Testis (tissue), 3 donors: ENCODE measurements around the gene PIK3C2B. TPM values are rescaled to one million over a fixed set of nuclear protein-coding genes. Genes with fewer than 3 reads are reported as not detected.
"Not testable (repeated sequence)": the region's sequence is repeated elsewhere in the genome, so short reads cannot be mapped to it uniquely, and the experiment has no call there.

ENCODE experiments used
- DNase-seq: peaks from one replicate; pipeline ENCODE4 v3.0.0-alpha.2; 2019
- H3K27ac ChIP-seq, 2 donors: fragments of 200-600 bp; sonication (generic); one replicate each; pipeline ENCODE4 v1.5.1; 2019
- H3K27me3 ChIP-seq: fragments of 200-600 bp; sonication (generic); one replicate; pipeline ENCODE4 v1.5.1; 2019
- H3K36me3 ChIP-seq: fragments of 200-600 bp; sonication (generic); one replicate; pipeline ENCODE4 v1.5.1; 2017; ENCODE audit warnings: low read depth; ENCODE audit errors: missing control alignments
- H3K4me1 ChIP-seq: fragments of 200-600 bp; sonication (generic); one replicate; pipeline ENCODE4 v1.5.1; 2019
- H3K4me3 ChIP-seq, 2 donors: fragments of 200-600 bp; sonication (generic); one replicate each; pipeline ENCODE4 v1.5.1; 2017 to 2019
- H3K9me3 ChIP-seq: fragments of 200-600 bp; sonication (generic); one replicate; pipeline ENCODE4 v1.5.1; 2017
- CTCF ChIP-seq, 3 experiments: fragments of 450-650 bp in 2 of 3; fragments of 200-600 bp in 1 of 3; sonication (generic) in 1 of 3; IDR thresholded peaks; one replicate each; pipeline ENCODE4 v1.5.1; 2016 to 2019; ENCODE audit warnings: antibody characterized with exemption in 3 of 3, mild to moderate bottlenecking in 2 of 3, moderate library complexity in 1 of 3
- POLR2A ChIP-seq: fragments of 450-650 bp; IDR thresholded peaks from one replicate; pipeline ENCODE4 v1.6.1; 2017; ENCODE audit warnings: antibody characterized with exemption, mild to moderate bottlenecking, moderate library complexity
- WGBS, 2 donors: methylation state at CpG; one replicate each; pipeline ENCODE4 v1.1.5; 2018; 5-methylcytosine and 5-hydroxymethylcytosine counted together
- intact Hi-C: fragments of 100-400 bp; cut with DNase I; formaldehyde crosslinking; loops from one replicate; pipeline ENCODE4 v1.15.1; 2023; ENCODE audit warnings: low total_unique reads
- polyA plus RNA-seq: library from polyadenylated mRNA; stranded (reverse); fragments of 350-450 nt; fragmentation: Illumina TruSeq; extraction: RNeasy Lipid Tissue Mini Kit (QIAGEN cat#74804); gene quantifications from one replicate; pipeline ENCODE4 v1.2.3, GENCODE V29; 2014; ENCODE audit warnings: low read depth, low replicate concordance; ENCODE audit not compliant: insufficient read depth
- total RNA-seq, 2 donors: library from RNA; depleted of rRNA; stranded (reverse); fragments of >200 nt; gene quantifications; one replicate each; pipeline ENCODE4 v1.2.3, GENCODE V29; 2016

Gene PIK3C2B
- total and polyA plus RNA-seq, 3 donors from 2014 or later: 7.6 to 20.1 (median 12.7) TPM

GRCh38 chr1:204523605-204524215 is 29.1 kb upstream of the PIK3C2B start:
- Histone ChIP-seq H3K9me3 (no peaks in the 10 kb centered on the region), H3K27me3 (no peaks in the 10 kb centered on the region), H3K27ac (no peak overlapping the region), H3K4me1 (no peaks in the 10 kb centered on the region), H3K36me3 (no peaks in the 10 kb centered on the region), H3K4me3 (no peak overlapping the region)
- no peak for TF ChIP-seq POLR2A
- TF ChIP-seq CTCF (IDR thresholded peaks at IDR 0.05): no peak
- DNase-seq: no peak
- intact Hi-C loops: no loop called here
- WGBS, 2 donors: 92 to 95% methylated on average over 9 of the region's 9 CpGs

GRCh38 chr1:204521941-204522521 is 27.4 kb upstream of the PIK3C2B start:
- H3K27me3 ChIP-seq, intact Hi-C loops, H3K27ac ChIP-seq, H3K9me3 ChIP-seq, H3K4me1 ChIP-seq, H3K4me3 ChIP-seq, DNase-seq, H3K36me3 ChIP-seq: not testable (repeated sequence)
- 74 to 84% methylated on average over 5 of the region's 5 CpGs for WGBS, 2 donors

GRCh38 chr1:204520834-204521709 is 26.5 kb upstream of the PIK3C2B start:
- DNase-seq: no peak
- H3K9me3 ChIP-seq: no peaks in the 10 kb centered on the region
- TF ChIP-seq POLR2A (no peak), CTCF (IDR thresholded peaks at IDR 0.05) (no peak)
- no peaks in the 10 kb centered on the region for H3K4me1 ChIP-seq
- H3K27me3 ChIP-seq: no peaks in the 10 kb centered on the region
- intact Hi-C loops: no loop called here
- H3K36me3 ChIP-seq: no peaks in the 10 kb centered on the region
- no peak overlapping the region for H3K27ac ChIP-seq
- no peak overlapping the region for H3K4me3 ChIP-seq
- 62 to 71% methylated on average over 5 of the region's 5 CpGs for WGBS, 2 donors

GRCh38 chr1:204517382-204517781 is 22.8 kb upstream of the PIK3C2B start:
- H3K4me1 ChIP-seq, DNase-seq, H3K36me3 ChIP-seq, intact Hi-C loops, H3K27me3 ChIP-seq, H3K9me3 ChIP-seq: not testable (repeated sequence)
- WGBS, 2 donors: 60 to 79% methylated on average over 19 of the region's 19 CpGs
- Histone ChIP-seq H3K4me3 (peak overlapping the region; percentile 90 to 97), H3K27ac (peak overlapping the region in 1 of 2 donors; percentile 92)

- no peak for TF ChIP-seq POLR2A
- peak in 1 of 3 experiments; percentile 0 for TF ChIP-seq CTCF (IDR thresholded peaks at IDR 0.05)
- 0 to 1% methylated on average over 30 to 43 of the region's 43 CpGs for WGBS, 2 donors
- H3K27ac ChIP-seq: peak within 1 kb of the TSS; percentile 92 to 94
- no peaks in the 10 kb centered on the region for H3K9me3 ChIP-seq
- no peaks in the 10 kb centered on the region for H3K36me3 ChIP-seq
- peak; percentile 95 for DNase-seq
- intact Hi-C loops: no loop called here
- H3K4me3 ChIP-seq: peak within 1 kb of the TSS; percentile 90 to 97
- no peaks in the 10 kb centered on the region for H3K27me3 ChIP-seq
- no peaks in the 10 kb centered on the region for H3K4me1 ChIP-seq
Observed at GRCh38 chr1:204516180-204516879, 21.7 kb upstream of the PIK3C2B start, which contains the start of gene MDM4. Gene MDM4 (plus strand): TSS chr1:204516406. CDS start chr1:204525519, 9,113 bp downstream.
